ENCODE data around the gene USP34.

Gene USP34

GRCh38 chr2:61338447-61338846, 132.4 kb downstream of the USP34 start:
- TF ChIP-seq CTCF (IDR thresholded peaks at IDR 0.05; ENCODE audit: low read depth, low read length, missing control alignments) = no peak
- in situ Hi-C loops (cut with HindIII; ENCODE audit: low sequenced_read_pairs) = no loop called here
- no peak for DNase-seq (ENCODE audit: low read depth)
- H3K4me3 ChIP-seq (ENCODE audit: low read depth, low read length) = no peak overlapping the region

GRCh38 chr2:61335187-61335586, 135.7 kb downstream of the USP34 start:
- DNase-seq (ENCODE audit: low read depth) = no peak
- no peak for TF ChIP-seq CTCF (IDR thresholded peaks at IDR 0.05; ENCODE audit: low read depth, low read length, missing control alignments)
- in situ Hi-C loops (cut with HindIII; ENCODE audit: low sequenced_read_pairs) = no loop called here
- H3K4me3 ChIP-seq (ENCODE audit: low read depth, low read length) = no peak overlapping the region

- no peak for DNase-seq (ENCODE audit: low read depth)
- in situ Hi-C loops (cut with HindIII; ENCODE audit: low sequenced_read_pairs) = no loop called here
- TF ChIP-seq CTCF (IDR thresholded peaks at IDR 0.05; ENCODE audit: low read depth, low read length, missing control alignments) = no peak
- H3K4me3 ChIP-seq (ENCODE audit: low read depth, low read length) = no peak overlapping the region
These were observed 136.4 kb downstream of the USP34 start for GRCh38 chr2:61334466-61334865.

GRCh38 chr2:61328707-61329251, 142.1 kb downstream of the USP34 start:
- in situ Hi-C loops (cut with HindIII; ENCODE audit: low sequenced_read_pairs) = no loop called here
- no peak for DNase-seq (ENCODE audit: low read depth)
- TF ChIP-seq CTCF (IDR thresholded peaks at IDR 0.05; ENCODE audit: low read depth, low read length, missing control alignments) = no peak
- H3K4me3 ChIP-seq (ENCODE audit: low read depth, low read length) = no peak overlapping the region

- in situ Hi-C loops (cut with HindIII; ENCODE audit: low sequenced_read_pairs) = no loop called here
- no peak for DNase-seq (ENCODE audit: low read depth)
- H3K4me3 ChIP-seq (ENCODE audit: low read depth, low read length) = no peak overlapping the region
- TF ChIP-seq CTCF (IDR thresholded peaks at IDR 0.05; ENCODE audit: low read depth, low read length, missing control alignments) = no peak
These were observed 143.7 kb downstream of the USP34 start for GRCh38 chr2:61327173-61327572.

- in situ Hi-C loops (cut with HindIII; ENCODE audit: low sequenced_read_pairs) = no loop called here
- DNase-seq (ENCODE audit: low read depth) = no peak
- no peak for TF ChIP-seq CTCF (IDR thresholded peaks at IDR 0.05; ENCODE audit: low read depth, low read length, missing control alignments)
- H3K4me3 ChIP-seq (ENCODE audit: low read depth, low read length) = no peak overlapping the region
These were observed 144.5 kb downstream of the USP34 start for GRCh38 chr2:61326423-61326822.

GRCh38 chr2:61320181-61320580, 150.7 kb downstream of the USP34 start:
- no peak overlapping the region for H3K4me3 ChIP-seq (ENCODE audit: low read depth, low read length)
- in situ Hi-C loops (cut with HindIII; ENCODE audit: low sequenced_read_pairs) = no loop called here
- DNase-seq (ENCODE audit: low read depth) = no peak
- TF ChIP-seq CTCF (IDR thresholded peaks at IDR 0.05; ENCODE audit: low read depth, low read length, missing control alignments) = no peak

All from astrocyte of the cerebellum (primary cell).